ENCODE data around the gene KCTD15.

The KCTD15 gene

GRCh38 chr19:33772102-33772857 lies 24.4 kb upstream of the KCTD15 start:
- no peak for DNase-seq

- no peak for DNase-seq
Observed at GRCh38 chr19:33772858-33773180, 23.9 kb upstream of the KCTD15 start.

- no peak for DNase-seq
Observed at GRCh38 chr19:33773704-33774624, 22.7 kb upstream of the KCTD15 start.

- DNase-seq: no peak
Observed at GRCh38 chr19:33774751-33775150, 21.9 kb upstream of the KCTD15 start.

- DNase-seq: no peak
Observed at GRCh38 chr19:33775731-33776487, 20.8 kb upstream of the KCTD15 start.

- DNase-seq: no peak
Observed at GRCh38 chr19:33777351-33777750, 19.3 kb upstream of the KCTD15 start.

GRCh38 chr19:33777753-33778088 lies 18.9 kb upstream of the KCTD15 start:
- no peak for DNase-seq

- peak; percentile 78 for DNase-seq
Observed at GRCh38 chr19:33778089-33778791, 18.4 kb upstream of the KCTD15 start.

- no peak for DNase-seq
Observed at GRCh38 chr19:33779849-33780248, 16.8 kb upstream of the KCTD15 start.

GRCh38 chr19:33780251-33780650 lies 16.4 kb upstream of the KCTD15 start:
- no peak for DNase-seq

GRCh38 chr19:33780746-33781145 lies 15.9 kb upstream of the KCTD15 start:
- DNase-seq: no peak

- DNase-seq: no peak
Observed at GRCh38 chr19:33781415-33781935, 15.2 kb upstream of the KCTD15 start.

- DNase-seq: no peak
Observed at GRCh38 chr19:33781996-33782395, 14.7 kb upstream of the KCTD15 start.

- no peak for DNase-seq
Observed at GRCh38 chr19:33784432-33784831, 12.2 kb upstream of the KCTD15 start.

GRCh38 chr19:33785795-33786194 lies 10.9 kb upstream of the KCTD15 start:
- no peak for DNase-seq

- no peak for DNase-seq
Observed at GRCh38 chr19:33788676-33789075, 8.0 kb upstream of the KCTD15 start.

GRCh38 chr19:33789344-33789743 lies 7.3 kb upstream of the KCTD15 start:
- no peak for DNase-seq

- DNase-seq: no peak
Observed at GRCh38 chr19:33794683-33795369, 1.8 kb upstream of the KCTD15 start.

- peak; percentile 41 for DNase-seq
Observed at GRCh38 chr19:33795370-33796163, 1.1 kb upstream of the KCTD15 start.

- DNase-seq: no peak
Observed at GRCh38 chr19:33797802-33798671, 1.4 kb downstream of the KCTD15 start.
